ENCODE measurements around the gene MYBPC1. TPM values are rescaled to one million over a fixed set of nuclear protein-coding genes. Genes with fewer than 3 reads are reported as not detected.

Gene MYBPC1
- total RNA-seq, 1 donor from 2014 or later, result not detected

Other genes with a start within 250 kb of the MYBPC1 start
- 70.8 and 76.9 TPM in 2 replicates for gene ARL1, start 187.2 kb upstream of the MYBPC1 start, total RNA-seq
- not detected in 2 replicates for gene SPIC, start 119.6 kb upstream of the MYBPC1 start, total RNA-seq
- gene CHPT1, start 102.7 kb downstream of the MYBPC1 start, total RNA-seq, result 13.1 and 13.3 TPM in 2 replicates
- gene SYCP3, start 144.5 kb downstream of the MYBPC1 start, total RNA-seq, result 0.44 TPM in 2 replicates
- gene GNPTAB, start 236.0 kb downstream of the MYBPC1 start, total RNA-seq, result 53.2 and 55.0 TPM in 2 replicates